GM21515 (cell line): ENCODE data around the gene AIP.
"Not testable (repeated sequence)": the region's sequence is repeated elsewhere in the genome, so short reads cannot be mapped to it uniquely, and the experiment has no call there.

Experiments
- ATAC-seq: cut with Tn5 transposase; IDR thresholded peaks from one replicate; pipeline ENCODE4 v1.9.1; 2021; ENCODE audit not compliant: unreplicated experiment

AIP gene

DNA sequence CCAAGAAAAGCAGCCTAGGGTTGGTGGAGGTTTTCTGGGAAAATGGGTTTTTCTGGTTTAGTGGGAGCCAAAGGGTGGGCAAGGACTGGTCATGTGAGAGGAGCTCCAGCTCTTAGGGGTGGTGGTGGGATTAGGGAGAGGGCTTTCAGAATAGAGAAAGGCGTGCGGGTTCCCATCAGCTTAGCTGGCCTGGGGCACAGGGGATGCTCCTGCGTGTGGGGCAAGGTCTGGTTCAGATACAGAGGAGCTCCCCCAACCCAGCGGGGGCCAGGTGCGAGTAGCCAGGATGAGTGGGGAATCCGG is 14.4 kb upstream of the AIP start:
- ATAC-seq = no peak

DNA sequence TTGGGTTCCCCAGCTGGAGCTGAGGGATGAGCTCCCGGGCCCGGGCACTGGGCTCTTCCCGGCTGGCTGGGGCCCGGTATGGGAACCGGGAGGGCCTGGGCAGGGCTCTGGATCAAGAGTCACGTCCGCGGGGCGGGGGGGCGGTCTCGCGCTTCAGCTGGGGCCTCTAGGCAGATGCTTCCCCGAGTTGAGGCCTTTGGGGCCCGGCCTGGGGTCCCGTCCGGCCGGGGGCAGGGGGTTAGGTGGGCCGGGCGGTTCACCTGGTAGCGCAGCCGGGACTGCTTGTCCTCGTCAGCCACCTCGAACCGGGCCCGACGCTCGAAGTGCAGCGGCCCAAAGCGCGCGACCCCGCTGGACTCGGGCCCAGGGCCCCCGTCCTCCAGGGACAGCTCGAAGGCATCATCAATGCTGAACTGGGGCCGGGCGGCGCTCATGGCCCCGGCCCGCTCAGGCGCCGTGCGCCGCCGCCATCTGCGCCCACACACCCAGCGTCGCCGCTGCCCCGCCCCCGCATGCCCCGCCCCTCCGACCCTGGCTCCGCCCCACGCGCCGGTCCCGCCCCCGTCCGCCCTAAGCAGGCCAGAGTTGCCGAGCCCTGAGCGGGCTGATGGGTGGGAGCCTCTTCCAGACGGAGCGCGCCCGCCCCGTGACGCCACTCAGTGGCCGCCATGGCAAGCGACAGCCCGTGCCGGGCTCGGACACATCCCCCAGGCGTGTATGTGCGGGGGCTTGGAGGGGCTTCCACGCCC is 13.9 kb upstream of the AIP start, which contains the start of gene TMEM134:
Gene TMEM134 (minus strand): TSS at position 493 of the 749 bp plus-strand sequence. CDS start 59 bp downstream, at position 434.
- ATAC-seq = peak; percentile 52

DNA sequence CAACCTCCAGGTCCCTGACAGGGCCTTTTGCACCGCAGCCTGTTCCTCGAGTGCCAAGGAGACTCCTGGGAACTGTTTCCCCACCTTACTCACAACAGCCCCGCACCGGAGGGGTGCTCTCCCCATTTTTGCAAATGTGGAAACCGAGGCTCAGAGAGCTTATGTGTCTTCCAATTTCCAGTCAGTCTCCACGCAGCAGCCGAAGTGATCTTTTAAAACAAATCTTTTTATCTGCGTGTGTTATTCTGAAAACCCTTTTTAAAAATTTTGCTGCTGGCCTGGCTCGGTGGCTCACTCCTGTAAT is 13.4 kb upstream of the AIP start:
- no peak for ATAC-seq

DNA sequence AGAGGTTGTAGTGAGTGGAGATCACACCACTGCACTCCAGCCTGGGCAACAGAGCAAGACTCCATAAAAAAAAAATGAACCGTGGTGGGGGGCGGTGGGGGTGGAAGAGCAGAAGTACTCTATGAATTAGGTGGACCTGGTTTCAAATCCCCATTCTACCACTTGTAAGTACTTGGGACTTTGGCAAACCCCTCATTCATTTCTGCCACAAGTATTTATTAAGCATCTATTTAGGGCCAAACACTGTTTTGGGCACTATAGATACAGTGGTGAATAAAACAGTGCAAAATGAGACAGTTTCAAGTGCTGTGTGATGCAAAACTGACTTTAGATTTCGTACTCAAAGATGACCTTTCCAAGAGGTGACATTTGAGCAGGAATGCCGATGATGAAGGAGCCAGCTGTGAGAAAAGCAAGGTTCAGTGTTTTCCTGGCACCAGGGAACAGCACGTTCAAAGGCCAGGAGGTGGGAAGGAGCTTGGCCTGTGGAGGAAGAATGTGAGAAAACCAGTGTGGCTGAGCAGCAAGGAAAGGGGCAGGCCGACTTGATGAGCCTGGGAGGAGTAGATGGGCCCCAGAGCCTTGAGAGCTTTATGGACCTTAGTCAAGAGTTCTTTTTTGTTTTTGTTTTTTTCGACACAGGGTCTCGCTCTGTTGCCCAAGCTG is 12.4 kb upstream of the AIP start:
- ATAC-seq = no peak

DNA sequence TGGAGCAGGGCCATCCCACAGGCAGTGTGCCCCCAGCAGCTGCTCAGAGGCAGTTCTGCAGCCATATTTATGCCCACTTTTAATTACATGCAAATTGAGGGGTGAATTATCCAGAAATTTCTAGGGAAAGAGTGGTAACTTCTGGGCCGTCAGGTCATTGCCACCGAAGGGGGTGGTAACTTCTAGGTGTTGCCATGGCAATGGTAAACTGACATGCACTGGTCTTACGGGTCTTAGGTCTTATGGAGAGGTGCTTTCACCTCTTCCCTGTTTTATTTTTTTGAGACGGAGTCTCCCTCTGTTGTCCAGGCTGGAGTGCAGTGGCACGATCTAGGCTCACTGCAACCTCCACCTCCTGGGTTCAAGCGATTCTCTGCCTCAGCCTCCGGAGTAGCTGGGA is 9.9 kb upstream of the AIP start:
- no peak for ATAC-seq

DNA sequence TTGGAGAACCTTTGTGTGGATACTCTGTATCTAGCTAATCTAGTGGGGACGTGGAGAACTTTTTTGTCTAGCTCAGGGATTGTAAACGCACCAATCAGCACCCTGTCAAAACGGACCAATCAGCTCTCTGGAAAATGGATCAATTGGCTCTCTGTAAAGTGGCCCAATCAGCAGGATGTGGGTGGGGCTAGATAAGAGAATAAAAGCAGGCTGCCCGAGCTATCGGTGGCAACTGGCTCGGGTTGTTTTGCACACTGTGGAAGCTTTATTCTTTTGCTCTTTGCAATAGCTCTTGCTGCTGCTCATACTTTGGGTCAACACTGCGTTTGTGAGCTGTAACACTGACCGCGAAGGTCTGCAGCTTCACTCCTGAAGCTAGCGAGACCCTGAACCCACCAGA is 6.1 kb upstream of the AIP start:
- ATAC-seq = not testable (repeated sequence)

DNA sequence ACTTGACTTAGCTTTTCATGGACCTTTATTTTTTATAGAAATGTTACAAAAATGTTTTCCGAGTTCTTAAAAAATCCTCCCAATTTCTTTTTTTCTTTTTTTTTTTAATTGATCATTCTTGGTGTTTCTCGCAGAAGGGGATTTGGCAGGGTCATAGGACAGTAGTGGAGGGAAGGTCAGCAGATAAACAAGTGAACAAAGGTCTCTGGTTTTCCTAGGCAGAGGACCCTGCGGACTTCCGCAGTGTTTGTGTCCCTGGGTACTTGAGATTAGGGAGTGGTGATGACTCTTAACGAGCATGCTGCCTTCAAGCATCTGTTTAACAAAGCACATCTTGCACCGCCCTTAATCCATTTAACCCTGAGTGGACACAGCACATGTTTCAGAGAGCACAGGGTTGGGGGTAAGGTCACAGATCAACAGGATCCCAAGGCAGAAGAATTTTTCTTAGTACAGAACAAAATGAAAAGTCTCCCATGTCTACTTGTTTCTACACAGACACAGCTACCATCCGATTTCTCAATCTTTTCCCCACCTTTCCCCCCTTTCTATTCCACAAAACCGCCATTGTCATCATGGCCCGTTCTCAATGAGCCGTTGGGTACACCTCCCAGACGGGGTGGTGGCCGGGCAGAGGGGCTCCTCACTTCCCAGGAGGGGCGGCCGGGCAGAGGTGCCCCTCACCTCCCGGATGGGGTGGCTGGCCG is 5.3 kb upstream of the AIP start:
- not testable (repeated sequence) for ATAC-seq

DNA sequence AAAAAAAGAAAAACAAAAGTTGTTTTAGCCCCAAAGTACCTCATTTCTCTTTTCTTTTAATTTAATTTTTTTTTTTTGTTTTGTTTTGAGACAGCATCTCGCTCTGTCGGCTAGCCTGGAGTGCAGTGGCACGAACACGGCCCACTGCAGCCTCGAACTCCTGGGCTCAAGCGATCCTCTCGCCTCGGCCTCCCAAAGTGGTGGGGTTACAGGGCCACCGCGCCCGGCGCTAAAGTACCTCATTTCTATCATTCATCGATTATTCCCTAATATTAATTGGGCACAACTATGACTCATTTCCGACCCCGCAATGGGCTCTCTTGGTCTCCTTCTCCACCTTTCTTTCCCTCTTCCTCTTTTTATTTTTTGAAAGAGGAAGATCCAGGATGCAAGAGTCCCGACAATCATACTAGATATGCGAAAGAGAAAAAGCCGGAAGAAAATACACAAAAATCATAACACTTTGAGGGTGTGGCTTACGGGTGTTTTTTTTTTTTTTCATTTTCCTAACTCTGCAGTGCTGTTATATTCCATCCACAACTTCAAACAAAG is 475 bp upstream of the AIP start:
- ATAC-seq = peak; percentile 2

DNA sequence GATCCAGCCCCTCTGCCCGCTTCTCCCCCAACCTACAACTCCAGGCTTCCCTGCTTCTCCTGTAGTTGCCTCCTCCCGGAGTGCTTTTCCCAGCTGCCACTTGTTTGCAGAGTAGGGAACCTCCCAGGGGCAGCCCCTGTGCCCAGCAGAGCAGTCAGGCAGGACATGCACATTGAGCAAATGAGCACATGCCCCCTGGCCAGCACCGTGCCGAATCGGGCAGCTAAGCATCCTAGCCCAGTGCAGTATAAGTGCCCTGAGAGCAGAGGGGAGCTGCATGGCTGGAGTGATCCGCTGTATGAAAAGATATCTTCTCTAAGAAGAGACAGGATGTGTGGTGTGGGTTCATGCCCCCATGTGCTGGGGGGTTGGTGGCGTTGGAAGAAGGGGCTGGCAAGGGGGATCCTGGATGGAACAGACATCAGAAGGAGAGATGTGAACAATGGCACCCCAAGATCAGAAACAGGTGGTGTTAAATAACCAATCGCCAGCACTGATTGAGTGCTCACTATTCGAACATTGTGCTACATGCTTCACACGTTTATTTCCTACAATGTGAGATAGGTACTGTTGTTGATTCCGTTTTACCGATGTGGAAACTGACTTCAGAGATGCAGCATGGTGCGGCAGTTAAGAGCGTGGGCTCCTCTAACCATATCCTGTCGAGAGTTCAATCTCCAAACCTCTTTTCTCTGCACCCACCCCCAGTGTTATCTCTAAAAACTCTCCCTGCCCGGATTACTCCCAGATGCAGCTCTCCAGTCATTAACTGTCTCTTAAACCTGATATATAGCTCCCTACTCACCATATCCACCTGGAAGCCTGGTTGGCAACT is 1.2 kb downstream of the AIP start:
- no peak for ATAC-seq

DNA sequence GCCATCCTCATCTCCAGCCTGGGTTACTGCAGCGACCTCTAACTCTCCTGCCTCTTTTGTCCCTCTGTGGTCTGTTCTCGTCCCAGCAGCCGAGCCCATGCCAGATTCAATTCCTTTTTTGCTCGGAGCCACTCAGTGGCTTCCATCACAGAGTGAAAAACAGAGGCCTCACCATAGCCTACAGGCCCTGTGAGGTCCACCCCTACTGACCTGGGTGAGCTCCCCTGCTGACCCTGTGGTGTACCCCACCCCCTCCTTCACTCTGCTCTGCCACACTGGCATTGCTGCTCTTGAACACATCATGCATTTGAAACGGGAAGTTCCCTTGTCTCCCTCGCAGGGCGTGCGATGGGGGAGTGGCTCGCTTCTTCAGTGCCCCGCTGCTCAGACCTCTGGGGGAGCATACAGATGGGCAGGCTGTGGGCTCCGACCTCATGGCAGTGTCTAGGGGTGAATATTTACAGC is 2.1 kb downstream of the AIP start:
- no peak for ATAC-seq

DNA sequence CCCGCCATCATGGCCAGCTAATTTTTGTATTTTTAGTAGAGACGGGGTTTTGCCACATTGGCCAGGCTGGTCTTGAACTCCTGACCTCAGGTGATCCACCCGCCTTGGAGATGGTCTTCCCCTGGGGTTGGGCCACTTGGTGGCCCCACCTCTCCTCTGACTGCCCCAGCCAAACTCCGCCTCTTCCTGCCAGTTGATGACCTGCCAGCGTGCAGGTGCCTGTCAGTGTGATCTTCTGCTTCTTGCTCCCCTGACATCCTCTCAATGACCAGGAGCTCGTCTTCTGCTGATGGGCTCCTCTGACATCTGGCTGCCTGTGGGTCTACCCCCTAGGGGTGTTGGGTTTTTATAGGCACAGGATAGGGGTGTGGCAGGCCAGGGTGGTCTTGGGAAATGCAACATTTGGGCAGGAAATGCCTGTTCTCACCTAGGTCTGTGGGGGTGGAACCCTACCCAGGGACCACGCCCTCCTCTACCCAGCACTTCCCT is 3.1 kb downstream of the AIP start:
- not testable (repeated sequence) for ATAC-seq

DNA sequence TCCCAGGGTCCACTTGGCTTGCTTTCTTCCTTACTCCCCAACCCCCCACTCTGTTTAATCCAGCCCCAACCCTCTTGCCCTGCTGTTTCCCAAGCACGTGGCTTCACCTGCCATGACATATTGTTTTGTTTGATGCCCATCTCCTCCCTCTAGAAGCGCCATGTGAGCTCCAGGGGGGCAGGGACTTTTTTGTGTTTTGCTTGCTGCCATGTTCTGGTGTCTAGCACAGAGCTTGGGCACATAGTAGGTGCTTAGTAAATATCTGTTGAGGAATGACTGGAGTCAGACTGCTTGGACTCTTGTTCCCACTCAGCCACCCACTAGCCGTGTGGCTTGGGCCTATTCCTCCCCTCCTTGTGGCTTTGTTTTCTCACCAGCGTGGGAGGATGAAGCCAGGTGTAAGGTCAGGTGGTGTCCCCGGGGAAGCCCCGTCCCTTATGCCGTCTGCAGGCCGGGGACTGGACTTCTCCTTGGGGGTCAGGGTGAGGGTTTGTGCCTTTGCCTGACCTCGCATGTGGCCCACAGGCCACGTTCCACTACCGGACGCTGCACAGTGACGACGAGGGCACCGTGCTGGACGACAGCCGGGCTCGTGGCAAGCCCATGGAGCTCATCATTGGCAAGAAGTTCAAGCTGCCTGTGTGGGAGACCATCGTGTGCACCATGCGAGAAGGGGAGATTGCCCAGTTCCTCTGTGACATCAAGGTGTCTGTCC is 3.8 kb downstream of the AIP start:
- no peak for ATAC-seq

DNA sequence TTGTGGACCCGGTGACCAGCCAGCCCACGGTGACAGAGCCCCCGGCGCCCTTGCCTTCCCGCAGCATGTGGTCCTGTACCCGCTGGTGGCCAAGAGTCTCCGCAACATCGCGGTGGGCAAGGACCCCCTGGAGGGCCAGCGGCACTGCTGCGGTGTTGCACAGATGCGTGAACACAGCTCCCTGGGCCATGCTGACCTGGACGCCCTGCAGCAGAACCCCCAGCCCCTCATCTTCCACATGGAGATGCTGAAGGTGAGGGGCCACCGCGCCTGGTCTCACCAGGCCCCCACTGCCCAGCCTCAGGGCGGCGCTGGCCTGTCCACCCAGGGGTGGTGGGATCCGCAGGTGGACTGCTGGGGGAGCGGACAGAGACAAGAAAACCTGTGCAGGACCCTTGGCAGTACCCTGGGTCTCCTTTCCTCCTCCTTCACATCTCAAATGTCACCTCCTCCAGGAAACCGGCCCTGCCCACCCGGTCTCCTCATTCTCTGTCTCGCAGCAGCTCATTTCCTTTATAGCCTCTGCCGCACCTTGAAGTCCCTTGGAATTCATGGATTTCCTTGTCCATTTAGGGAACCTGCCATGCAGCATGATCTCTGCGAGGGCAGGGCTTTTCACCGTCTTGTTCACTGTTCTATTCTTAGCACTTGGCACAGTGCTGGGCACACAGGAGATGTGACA is 6.5 kb downstream of the AIP start:
- ATAC-seq = no peak

DNA sequence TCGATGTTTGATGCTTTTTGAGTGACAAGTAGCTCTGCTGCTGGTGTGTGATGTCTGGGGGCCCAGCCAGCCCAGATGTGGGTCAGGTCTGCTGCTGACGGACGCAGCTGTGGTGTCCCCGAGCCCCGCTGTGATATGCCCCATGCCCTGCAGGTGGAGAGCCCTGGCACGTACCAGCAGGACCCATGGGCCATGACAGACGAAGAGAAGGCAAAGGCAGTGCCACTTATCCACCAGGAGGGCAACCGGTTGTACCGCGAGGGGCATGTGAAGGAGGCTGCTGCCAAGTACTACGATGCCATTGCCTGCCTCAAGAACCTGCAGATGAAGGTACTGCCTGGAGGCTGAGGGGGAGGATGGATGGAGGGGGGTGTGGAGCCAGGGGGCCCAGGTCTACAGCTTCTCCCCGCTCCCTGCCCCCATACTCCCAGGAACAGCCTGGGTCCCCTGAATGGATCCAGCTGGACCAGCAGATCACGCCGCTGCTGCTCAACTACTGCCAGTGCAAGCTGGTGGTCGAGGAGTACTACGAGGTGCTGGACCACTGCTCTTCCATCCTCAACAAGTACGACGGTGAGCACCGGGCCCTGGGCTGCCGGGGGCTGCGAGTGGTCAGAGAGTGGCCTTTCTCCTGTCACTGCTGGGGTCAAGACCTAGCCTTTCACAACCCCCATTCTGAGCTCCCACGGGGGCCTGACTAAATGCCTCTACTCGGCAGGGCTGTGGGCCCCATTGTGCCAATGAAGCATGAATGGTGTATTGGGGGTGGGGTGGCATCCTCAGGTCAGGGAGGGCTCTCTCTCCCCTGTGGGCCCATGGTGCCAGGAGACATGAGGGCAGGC is 7.3 kb downstream of the AIP start:
- no peak for ATAC-seq

DNA sequence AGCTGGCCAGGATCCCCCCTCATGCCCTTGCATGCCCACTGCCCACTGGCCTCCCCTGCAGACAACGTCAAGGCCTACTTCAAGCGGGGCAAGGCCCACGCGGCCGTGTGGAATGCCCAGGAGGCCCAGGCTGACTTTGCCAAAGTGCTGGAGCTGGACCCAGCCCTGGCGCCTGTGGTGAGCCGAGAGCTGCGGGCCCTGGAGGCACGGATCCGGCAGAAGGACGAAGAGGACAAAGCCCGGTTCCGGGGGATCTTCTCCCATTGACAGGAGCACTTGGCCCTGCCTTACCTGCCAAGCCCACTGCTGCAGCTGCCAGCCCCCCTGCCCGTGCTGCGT is 7.9 kb downstream of the AIP start:
- ATAC-seq = no peak

DNA sequence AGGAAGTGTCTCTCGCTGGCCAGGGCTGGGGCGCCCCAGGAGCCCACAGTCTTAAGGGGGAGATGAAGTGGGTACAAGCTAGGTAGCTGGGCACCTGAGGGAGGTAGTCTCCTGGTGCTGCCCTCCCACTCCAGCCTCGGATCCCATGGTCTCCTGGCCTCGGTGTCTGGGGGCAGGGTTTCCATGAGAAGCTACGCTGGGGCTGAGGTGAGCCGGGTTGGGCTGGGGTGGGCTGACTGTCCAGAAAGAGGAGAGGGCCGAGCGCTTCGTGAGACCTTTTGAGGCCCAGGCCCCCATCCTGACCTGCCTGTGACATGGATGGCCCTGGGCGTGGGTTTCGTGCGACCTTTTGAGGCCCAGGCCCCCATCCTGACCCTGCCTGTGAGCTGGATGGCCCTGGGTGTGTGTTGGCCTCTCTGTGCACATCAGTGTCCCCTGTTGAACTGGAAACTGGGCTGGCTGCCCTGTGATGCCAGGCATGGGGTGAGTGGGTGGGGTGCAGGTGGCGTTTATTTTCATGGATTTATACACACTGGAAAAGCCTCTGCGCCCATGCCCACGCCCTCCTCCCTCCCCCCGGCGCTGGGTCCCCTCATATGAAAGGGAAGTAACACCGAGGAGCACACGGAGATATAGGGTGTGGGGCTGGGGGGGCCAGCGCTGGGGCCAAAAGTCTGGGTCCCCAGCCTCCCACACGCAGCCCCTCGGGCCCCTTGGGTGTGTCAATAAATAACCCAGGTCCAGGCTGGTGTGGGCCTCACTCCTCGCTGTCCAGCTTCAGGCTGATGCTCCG is 8.6 kb downstream of the AIP start:
- ATAC-seq = no peak

DNA sequence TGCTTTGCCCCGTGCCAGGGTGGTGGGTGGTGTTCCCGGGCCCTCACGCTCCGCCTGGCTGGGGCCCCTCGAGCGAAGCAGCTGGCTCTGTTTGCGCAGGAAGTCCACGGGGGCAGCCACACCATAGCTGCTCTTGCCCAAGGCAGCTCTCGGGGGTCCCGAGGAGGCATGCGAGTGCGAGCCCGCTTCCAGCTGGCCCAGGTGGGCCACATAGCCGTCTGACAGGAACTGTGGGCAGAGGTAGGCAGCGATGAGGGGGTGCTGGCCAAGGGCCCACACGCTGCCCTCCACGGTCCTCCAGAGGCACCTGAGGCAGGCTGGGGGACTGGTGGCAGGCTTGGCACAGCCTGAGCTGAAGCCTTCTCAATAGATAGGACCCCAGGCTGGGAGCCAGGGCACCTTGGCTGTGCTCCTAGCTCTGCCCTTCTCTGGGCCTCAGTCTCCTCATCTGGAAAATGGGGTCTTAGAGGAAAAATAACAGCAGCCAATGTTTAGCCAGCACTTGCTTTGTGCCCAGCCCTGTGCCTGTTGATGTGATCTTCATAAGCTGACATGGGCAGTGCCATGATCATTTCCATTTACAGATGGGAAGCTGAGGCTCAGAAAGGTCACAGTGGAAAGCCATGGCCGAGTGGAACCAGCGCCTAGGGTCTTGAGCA is 9.4 kb downstream of the AIP start:
- no peak for ATAC-seq
